ENCODE measurements around the gene MEI1. TPM values are rescaled to one million over a fixed set of nuclear protein-coding genes. Genes with fewer than 3 reads are reported as not detected.

MEI1 gene
- total RNA-seq, 1 experiment from 2014 or later, result 0.35 TPM

- no peaks in the 10 kb centered on the region for H3K36me3 Mint-ChIP-seq
- CTCF ChIA-PET, result interaction anchor here (1.2 to 1.6 kb wide), 2 partner anchors 15 to 34 kb away, joined by 7 to 8 read pairs; no protein-coding TSS in a partner anchor
- no peaks in the 10 kb centered on the region for H3K9me3 Mint-ChIP-seq
Measured at GRCh38 chr22:41731609-41732008, 32.3 kb downstream of the MEI1 start.

GRCh38 chr22:41732096-41732772, 32.9 kb downstream of the MEI1 start:
- no peak overlapping the region for H3K27ac Mint-ChIP-seq
- DNase-seq (ENCODE audit: low spot score), result no peak
- POLR2A ChIA-PET, result interaction anchor here (0.6 kb wide), 1 partner anchor 30 kb away, joined by 3 read pairs; no protein-coding TSS in a partner anchor
- TF ChIP-seq MXD4 (CRISPR knock-in tag; IDR thresholded peaks at IDR 0.05; ENCODE audit: borderline replicate concordance) (no peak), MLX (CRISPR knock-in tag; IDR thresholded peaks at IDR 0.05) (no peak), USF1 (CRISPR knock-in tag; IDR thresholded peaks at IDR 0.05) (no peak), FOXJ3 (CRISPR knock-in tag; IDR thresholded peaks at IDR 0.05; ENCODE audit: borderline replicate concordance) (no peak), ZNF121 (CRISPR knock-in tag; IDR thresholded peaks at IDR 0.05) (no peak), PRRX2 (CRISPR knock-in tag; IDR thresholded peaks at IDR 0.05) (no peak), ZNF396 (CRISPR knock-in tag; IDR thresholded peaks at IDR 0.05; ENCODE audit: borderline replicate concordance) (no peak), ZNF423 (CRISPR knock-in tag; IDR thresholded peaks at IDR 0.05) (no peak), AFF4 (CRISPR knock-in tag; IDR thresholded peaks at IDR 0.05; ENCODE audit: borderline replicate concordance) (no peak), IRF2 (CRISPR knock-in tag; IDR thresholded peaks at IDR 0.05; ENCODE audit: borderline replicate concordance, low read depth) (no peak), RELA (CRISPR knock-in tag; IDR thresholded peaks at IDR 0.05; ENCODE audit: borderline replicate concordance) (no peak)

More at GRCh38 chr22:41731609-41732008, 32.3 kb downstream of the MEI1 start:
- Mint-ChIP-seq H3K27ac (no peak overlapping the region), H3K4me3 (no peak overlapping the region), H3K4me1 (no peaks in the 10 kb centered on the region), H3K27me3 (ENCODE audit: low read depth) (no peaks in the 10 kb centered on the region; the same call in 1 of the 2 replicates)
- TF ChIP-seq ZNF416 (CRISPR knock-in tag; IDR thresholded peaks at IDR 0.05) (no peak), JUN (CRISPR knock-in tag; IDR thresholded peaks at IDR 0.05) (no peak), ELF4 (CRISPR knock-in tag; IDR thresholded peaks at IDR 0.05; ENCODE audit: low read depth) (no peak), PRDM15 (CRISPR knock-in tag; IDR thresholded peaks at IDR 0.05) (no peak), ZNF121 (CRISPR knock-in tag; IDR thresholded peaks at IDR 0.05) (no peak), STAT6 (CRISPR knock-in tag; conservative IDR thresholded peaks at IDR 0.05; ENCODE audit: low read depth) (no peak)
- no peak for DNase-seq (ENCODE audit: low spot score)
- no peak for ATAC-seq
- POLR2A ChIA-PET, result interaction anchor here (0.6 kb wide), 1 partner anchor 31 kb away, joined by 3 read pairs; no protein-coding TSS in a partner anchor

More at GRCh38 chr22:41732096-41732772, 32.9 kb downstream of the MEI1 start:
- no peaks in the 10 kb centered on the region; the same call in 1 of the 2 replicates for H3K27me3 Mint-ChIP-seq (ENCODE audit: low read depth)
- no peaks in the 10 kb centered on the region for H3K36me3 Mint-ChIP-seq
- no peaks in the 10 kb centered on the region for H3K9me3 Mint-ChIP-seq
- no peak for ATAC-seq
- CTCF ChIA-PET, result interaction anchor here (1.2 to 1.6 kb wide), 2 partner anchors 15 to 35 kb away, joined by 7 to 8 read pairs; no protein-coding TSS in a partner anchor
- no peak overlapping the region for H3K4me3 Mint-ChIP-seq
- no peaks in the 10 kb centered on the region for H3K4me1 Mint-ChIP-seq

Data from WTC11 (cell line).